GM20431 (cell line): Measurements from ENCODE around the gene HIPK2.

ENCODE experiments used
- in situ Hi-C: fragments of 300-500 bp; cut with MseI, MboI; formaldehyde crosslinking; loops from one replicate; pipeline ENCODE4 v1.15.0; 2020; ENCODE audit warnings: low sequenced_read_pairs; ENCODE audit not compliant: unreplicated experiment

HIPK2 gene

GRCh38 chr7:139784648-139785047 lies 6.8 kb upstream of the HIPK2 start:
- in situ Hi-C loops: loop anchor here (25.0 kb wide), 1 partner anchor 203 kb away; no protein-coding TSS in a partner anchor

DNA sequence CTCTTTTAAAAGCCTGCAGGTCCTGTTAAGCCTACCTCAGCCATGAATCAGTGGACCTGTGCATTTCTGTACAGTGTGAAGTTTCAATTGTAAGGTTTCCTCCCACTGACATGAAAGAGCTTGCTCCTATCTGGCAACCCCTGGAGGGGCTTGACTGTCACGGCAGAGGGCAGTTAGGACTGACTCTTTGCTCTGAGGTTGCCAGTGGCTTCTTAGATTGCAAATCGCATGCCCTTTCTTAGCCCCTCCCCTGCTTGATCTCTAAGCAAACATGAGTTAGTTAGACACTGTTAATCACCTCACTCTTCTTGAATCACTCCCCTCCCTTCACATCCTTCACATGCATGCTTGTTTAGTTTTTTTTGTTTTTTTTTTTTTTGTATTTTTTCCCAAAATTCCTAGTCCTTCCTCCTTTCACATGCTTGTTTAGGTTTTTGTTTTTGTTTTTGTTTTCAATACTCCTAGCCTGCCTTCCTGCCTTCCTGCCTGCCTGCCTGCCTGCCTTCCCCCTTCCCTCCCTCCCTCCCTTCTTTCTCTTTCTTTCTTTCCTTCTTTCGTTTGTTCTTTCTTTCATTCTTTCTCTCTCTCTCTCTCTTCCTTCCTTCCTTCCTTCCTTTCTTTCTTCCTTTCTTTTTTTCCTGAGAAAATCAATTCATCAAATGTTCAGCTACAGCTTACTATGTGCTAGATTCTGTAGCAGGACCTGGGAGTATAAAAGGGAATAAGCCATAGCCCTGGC lies 6.0 kb upstream of the HIPK2 start:
- in situ Hi-C loops: loop anchor here (25.0 kb wide), 1 partner anchor 203 kb away; no protein-coding TSS in a partner anchor

DNA sequence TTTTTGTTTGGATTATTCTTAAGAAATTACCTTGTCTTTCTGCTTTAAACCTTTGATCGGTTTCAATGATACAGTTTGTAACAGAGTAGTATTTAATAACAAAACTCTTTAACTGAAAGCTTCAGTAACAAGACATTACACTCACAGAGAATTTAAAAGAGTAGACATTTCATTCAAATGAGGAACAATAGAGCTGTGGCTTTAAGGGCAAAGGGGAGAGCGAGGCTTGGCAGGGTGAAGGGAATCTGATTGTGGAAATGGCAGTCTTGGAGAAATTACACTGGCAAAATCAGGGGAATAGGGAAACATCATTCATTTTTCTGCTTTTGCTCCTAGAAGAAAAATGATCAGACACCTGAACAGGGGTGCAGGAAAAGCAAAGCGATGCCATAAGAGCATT lies 5.1 kb upstream of the HIPK2 start:
- in situ Hi-C loops: loop anchor here (25.0 kb wide), 1 partner anchor 204 kb away; no protein-coding TSS in a partner anchor

- in situ Hi-C loops: loop anchor here (25.0 kb wide), 1 partner anchor 210 kb away; no protein-coding TSS in a partner anchor
These were observed 486 bp downstream of the HIPK2 start for GRCh38 chr7:139777133-139777891.

GRCh38 chr7:139776486-139777132 lies 1.2 kb downstream of the HIPK2 start:
- in situ Hi-C loops: loop anchor here (25.0 kb wide), 1 partner anchor 211 kb away; no protein-coding TSS in a partner anchor

GRCh38 chr7:139775829-139776266 lies 1.9 kb downstream of the HIPK2 start:
- in situ Hi-C loops: loop anchor here (25.0 kb wide), 1 partner anchor 211 kb away; no protein-coding TSS in a partner anchor

DNA sequence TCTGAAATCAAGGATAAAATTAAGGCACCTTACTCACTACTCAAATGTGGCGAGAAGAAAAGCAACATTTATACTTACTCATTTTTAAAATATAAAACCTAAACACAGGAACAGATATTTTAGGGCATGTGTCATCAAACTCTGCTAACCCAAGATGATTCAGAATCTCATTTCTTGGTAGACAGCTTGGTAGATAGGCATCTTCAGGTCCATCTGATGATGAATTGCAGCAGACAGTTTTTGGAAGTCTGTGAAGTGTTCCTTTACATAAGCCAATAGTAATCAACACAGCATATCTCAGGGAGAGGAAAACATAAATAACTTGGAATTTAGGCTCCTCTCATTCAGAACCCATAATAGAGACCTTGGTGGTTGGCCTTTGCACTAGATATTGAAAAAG lies 3.4 kb downstream of the HIPK2 start:
- in situ Hi-C loops: no loop called here

DNA sequence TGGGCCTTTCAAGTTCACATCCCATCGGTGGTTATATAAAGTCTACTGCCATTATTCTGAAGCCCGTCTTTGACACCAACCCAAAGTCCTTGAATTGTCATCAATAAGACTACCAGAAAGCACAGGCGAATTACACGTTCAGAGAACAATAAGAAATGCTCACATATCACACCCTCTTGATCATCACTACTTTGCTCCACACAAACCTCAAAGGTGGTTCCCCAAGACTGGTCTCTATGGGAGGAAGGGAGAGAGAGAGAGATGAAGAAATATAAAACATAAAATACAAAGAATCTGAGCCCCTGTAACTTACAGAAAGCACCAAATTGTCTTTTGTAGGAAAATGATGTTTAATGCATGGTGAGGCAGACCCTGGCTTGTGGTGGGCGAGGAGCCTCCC lies 4.4 kb downstream of the HIPK2 start:
- in situ Hi-C loops: no loop called here

GRCh38 chr7:139772873-139773272 lies 4.9 kb downstream of the HIPK2 start:
- in situ Hi-C loops: no loop called here

- in situ Hi-C loops: no loop called here
These were observed 5.7 kb downstream of the HIPK2 start for GRCh38 chr7:139772115-139772514.

DNA sequence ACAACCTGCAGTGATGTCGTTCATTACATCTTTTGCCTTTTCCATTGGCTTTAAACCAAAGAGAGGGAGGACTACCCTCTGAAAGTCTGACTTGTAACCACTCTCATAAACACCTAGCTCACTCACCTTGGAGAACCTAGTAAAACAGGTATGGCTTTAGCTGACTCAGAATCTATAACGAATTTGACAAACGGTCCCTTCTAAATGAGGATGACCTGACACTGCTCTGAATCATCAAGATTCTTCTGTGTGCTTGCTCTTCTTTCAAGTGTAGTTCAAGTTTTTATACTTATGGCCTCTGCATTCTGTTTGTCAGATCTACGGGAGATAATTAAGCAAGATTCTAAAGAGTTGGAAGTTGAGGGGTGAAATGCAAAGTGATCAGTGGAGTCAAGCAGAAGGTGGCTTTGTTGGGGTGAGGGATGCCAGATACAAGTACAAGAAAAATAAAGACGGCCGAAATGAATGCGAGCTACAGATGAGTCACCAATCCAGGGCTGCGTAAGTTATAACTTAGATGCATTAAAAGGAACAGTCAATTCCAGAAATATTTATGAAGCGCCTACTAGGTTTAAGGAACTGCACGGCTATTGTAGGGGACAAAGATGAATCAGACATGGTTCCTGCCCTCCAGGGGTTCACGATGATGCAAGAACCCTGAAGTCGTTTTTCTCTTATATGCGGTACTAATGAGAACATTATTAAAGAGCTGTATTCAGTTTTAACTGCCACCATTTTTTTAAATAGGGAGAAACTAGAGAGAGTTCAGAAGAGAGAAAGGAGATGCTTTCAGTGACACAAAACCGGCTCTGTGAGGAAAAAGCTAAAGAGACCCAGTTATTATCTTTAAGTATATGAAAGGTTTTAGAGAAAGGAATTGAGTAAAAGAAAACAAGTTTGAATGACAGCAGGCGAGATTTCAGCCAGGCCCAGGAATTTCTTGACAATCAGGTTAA lies 6.5 kb downstream of the HIPK2 start:
- in situ Hi-C loops: no loop called here

DNA sequence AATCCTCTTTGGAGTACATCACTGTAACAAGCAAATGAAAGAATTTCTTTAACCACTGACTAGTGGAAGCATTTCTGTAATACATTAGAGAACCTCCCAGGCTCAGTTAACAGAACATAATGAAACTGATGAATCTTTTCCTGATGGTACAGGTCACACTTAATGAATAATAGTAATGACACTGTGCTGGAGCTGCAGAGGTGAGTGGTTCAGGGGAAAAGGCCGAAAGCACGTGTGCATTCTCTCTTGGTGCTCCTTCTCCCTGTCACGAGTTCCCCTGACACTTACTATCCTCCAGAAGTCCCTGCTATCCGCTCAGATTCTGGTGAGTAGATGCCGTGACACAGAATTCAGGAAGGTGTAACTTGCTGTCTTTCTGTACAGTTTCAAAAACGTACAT lies 8.0 kb downstream of the HIPK2 start:
- in situ Hi-C loops: no loop called here

- in situ Hi-C loops: no loop called here
These were observed 8.7 kb downstream of the HIPK2 start for GRCh38 chr7:139769066-139769465.

GRCh38 chr7:139768249-139768824 lies 9.5 kb downstream of the HIPK2 start:
- in situ Hi-C loops: no loop called here

- in situ Hi-C loops: no loop called here
These were observed 10.2 kb downstream of the HIPK2 start for GRCh38 chr7:139767561-139767982.

- in situ Hi-C loops: no loop called here
These were observed 12.7 kb downstream of the HIPK2 start for GRCh38 chr7:139765143-139765542.

DNA sequence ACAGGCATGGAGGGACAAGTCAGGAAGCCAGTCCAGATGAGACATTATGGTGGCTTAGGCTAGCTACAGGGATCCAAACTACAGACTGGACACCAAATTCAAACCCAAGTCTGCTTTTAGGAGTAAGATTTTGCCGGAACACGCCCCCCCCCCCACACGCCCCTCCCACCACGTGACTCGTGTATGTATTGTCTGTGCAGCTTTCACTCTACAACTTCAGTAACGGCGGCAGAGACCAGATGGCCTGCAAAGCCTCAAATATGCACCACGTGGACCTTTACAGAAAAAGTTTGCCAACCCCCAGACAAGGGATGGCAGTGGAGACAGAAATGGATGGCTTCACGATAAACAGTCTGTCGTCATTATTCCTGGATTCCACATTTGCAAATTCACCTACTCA lies 14.5 kb downstream of the HIPK2 start:
- in situ Hi-C loops: no loop called here

GRCh38 chr7:139762886-139763285 lies 14.9 kb downstream of the HIPK2 start:
- in situ Hi-C loops: no loop called here

GRCh38 chr7:139758388-139758787 lies 19.4 kb downstream of the HIPK2 start:
- in situ Hi-C loops: no loop called here
